GM19324 (cell line): ENCODE data around the gene MPLKIP.
A peak's percentile ranks its signal among the peaks of the same experiment; 100 is the strongest.
"Not testable (repeated sequence)": the region's sequence is repeated elsewhere in the genome, so short reads cannot be mapped to it uniquely, and the experiment has no call there.

Experiments
- ATAC-seq: cut with Tn5 transposase; IDR thresholded peaks from one replicate; pipeline ENCODE4 v1.9.1; 2021; ENCODE audit warnings: mild to moderate bottlenecking, moderate library complexity; ENCODE audit not compliant: unreplicated experiment, low FRiP score

MPLKIP gene

DNA sequence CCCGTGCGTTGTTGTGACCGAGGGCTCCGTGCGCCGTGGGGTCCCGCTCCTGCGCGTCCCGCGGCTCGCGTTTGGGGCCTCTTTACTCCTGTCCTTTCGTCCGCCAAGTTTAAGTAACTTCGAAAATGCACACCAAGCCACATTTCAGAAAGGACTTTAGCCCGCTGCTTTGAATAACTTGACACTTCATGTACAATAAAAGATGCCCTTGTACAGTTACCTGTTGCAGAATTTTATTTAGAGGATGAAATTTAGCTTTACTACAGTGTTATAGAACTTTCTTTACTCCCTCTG lies 842 bp upstream of the MPLKIP start:
- no peak for ATAC-seq

DNA sequence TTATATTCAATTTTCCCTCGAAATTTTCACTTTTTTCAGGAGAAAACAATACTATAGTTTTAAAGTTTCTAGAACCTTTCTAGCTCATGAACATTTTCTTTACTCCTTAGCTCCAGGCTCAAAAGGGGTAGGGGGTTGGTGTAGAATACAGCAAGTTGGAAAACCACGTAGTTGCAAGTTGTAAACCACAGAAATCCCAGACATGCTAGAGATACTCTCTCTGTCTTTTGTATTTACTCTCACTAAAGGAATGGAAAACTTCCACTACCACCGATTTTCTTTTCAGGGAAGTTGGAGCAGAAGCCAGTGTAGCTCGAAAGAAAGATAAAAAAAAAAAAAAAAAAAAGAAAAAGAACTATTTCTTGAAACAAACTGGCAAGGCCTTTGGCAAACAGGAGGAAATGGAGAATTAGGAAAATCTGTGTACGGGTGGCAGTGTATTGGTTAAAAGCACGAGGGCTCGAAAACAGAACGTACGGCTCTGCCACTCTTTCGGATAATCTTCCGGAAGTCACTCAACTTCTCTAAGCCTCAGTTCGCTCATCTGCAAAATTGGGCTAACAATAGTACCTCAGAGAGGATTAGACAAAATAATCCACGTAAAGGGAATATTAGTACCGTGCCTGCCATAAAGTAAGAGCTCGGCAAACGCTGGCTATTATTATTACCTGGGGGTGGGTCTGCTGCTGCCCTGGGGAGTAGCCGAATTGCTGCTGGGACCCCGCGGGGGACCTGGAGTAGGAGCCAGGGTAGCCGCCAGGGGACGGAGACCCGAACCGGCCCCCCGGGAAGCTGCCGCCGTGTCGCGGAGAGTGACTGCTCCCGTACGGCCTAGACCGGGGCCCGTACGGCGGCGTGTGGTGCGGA lies 628 bp downstream of the MPLKIP start:
- peak; percentile 3 for ATAC-seq

DNA sequence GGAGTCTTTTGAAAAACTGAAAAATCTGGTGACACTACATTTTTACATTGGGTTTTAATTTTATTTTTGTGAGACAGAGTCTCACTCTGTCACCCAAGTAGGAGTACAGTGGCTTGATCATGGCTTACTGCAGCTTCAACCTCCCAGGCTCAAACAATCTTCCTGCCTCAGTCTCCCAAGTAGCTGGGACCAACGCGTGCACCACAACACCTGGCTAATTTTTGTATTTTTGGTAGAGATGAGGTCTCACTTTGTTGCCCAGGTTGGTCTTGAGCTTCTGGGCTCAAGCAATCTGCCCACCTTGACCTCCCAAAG lies 11.5 kb downstream of the MPLKIP start:
- ATAC-seq: no peak

DNA sequence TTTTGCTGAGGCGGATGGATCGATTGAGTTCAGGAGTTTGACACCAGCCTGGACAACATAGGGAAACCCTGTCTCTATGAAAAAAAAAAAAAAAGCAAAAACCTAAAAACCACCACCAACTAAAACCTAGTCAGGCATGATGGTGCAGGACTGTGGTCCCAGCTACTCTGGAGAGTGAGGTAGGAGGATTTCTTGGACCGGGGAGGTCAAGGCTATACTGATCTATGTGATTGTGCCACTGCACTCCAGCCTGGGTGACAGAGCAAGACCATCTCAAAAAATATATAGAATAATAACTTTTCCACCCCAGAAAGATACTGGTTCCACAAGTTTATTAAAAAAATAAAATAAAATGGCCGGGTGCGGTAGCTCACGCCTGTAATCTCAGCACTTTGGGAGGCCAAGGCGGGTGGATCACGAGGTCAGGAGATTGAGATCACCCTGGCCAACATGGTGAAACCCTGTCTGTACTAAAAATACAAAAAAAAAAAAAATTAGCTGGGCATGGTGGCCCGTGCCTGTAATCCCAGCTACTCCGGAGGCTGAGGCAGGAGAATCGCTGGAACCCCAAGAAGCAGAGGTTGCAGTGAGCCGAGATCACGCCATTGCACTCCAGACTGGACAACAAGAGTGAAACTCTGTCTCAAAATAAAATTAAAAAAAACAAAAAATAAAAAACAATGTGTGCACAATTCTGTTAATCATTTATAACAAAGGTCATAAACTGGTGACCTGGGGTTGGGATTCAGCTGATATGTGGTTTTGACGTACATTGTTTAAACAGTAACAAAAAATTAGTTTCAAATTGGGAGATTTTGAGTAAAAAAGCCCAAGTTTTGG lies 12.1 kb downstream of the MPLKIP start:
- not testable (repeated sequence) for ATAC-seq

DNA sequence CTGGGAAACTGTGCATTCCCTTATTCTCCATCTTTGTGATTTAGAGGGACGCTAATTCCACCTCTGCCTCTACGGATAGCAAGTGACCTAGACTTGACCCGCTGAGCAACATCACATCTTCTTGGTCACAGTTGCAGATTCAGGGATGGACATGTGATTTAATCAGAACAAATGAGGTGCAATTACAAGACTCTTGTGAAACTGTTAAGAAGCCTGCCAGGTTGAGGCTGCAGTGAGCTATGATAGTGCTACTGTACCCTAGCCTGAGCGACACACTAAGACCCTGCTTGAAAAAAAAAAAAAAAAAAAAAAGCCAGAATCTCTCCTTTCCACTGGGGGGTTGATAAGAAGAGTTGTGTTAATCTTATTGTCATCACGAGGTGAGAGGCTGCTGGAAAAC lies 14.4 kb downstream of the MPLKIP start:
- ATAC-seq: no peak

DNA sequence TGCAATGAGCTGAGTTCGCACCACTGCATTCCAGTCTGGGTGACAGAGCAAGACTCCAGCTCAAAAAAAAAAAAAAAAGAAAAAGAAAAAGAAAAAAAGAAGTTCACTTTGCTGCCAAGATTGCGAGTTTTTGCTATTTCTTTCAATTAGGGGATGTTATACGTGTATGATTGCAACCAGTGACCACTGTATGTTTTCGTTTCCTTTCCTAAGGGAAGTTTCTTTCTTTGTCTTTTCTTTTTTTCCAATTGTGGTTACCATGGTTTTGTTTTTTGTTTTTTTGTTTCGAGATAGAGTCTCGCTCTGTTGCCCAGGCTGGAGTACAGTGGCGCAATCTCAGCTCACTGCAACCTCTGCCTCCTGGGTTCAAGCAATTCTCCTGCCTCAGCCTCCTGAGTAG lies 16.2 kb downstream of the MPLKIP start:
- ATAC-seq: not testable (repeated sequence)

DNA sequence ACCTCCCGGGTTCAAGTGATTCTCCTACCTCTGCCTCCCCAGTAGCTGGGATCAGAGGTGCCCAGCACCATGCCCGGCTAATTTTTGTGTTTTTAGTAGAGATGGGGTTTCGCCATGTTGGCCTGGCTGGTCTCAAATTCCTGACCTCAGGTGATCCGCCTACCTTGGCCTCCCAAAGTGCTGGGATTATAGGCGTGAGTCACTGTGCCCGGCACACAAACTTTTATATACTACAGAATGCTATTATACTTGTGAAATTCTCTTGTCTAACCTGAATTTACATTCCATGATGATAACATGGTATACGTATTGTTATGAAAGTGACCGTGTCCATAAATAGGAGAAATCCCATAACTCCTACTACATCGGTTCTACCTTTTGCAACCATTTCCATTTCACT lies 17.2 kb downstream of the MPLKIP start:
- not testable (repeated sequence) for ATAC-seq

DNA sequence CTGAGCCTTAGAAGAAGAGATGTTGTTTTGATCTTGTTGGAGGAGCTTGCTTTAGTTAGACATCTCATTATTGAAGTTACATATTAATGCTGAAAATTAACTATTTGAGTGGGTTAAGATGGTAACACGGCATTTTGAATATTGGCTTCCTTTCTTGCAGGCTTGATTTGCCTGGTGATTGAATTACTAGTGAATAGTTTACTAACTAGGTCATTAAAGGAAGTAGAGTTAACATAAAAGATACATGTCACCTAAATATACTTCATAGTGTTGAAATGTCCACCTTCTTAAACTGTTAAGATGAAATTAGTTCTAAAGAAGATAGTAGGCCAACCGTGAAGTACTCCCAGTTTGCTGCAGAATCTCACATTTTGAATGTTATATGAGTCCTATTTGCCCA lies 18.5 kb downstream of the MPLKIP start:
- ATAC-seq: no peak

DNA sequence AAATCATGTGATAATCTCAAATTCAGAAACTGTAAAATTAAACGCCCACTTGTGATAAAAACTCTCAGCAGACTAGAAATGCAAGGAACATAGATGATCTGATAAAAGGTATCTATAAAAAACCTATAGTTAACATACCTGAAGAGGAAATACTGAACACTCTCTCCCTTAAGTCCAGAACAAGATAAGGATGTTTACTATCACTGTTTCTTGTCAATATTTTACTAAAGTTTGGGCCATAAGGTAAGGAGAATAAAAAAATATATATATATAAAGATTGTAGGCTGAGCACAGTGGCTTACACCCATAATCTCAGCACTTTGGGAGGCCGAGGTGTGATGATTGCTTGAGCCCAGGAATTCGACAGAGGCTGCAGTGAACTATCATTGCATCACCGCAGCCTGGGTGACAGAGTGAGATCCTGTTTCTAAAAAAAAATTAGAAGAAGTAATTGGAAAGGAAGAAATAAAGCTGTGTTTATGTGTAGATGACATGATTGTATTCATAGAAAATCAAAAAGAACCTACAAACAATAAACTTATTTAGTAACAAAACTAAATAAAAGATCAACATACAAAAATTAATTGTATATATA lies 28.4 kb downstream of the MPLKIP start:
- no peak for ATAC-seq

DNA sequence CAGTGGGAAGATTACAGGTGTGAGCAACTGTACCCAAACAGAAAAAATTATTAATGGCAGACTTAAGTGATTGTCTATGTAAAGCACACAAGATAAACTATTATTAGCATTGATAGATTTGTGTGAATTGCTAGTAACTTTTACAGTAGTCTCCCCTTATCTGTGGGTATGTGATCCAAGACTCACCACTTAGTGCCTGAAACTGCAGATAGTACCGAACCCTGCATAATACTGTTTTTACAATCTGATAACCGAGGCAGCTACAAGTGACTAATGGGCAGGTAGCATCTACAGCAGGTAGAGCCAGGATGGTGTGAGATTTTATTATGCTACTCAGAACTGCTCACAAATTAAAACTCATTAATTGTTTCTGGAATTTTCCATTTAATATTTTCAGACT lies 31.5 kb downstream of the MPLKIP start:
- no peak for ATAC-seq

DNA sequence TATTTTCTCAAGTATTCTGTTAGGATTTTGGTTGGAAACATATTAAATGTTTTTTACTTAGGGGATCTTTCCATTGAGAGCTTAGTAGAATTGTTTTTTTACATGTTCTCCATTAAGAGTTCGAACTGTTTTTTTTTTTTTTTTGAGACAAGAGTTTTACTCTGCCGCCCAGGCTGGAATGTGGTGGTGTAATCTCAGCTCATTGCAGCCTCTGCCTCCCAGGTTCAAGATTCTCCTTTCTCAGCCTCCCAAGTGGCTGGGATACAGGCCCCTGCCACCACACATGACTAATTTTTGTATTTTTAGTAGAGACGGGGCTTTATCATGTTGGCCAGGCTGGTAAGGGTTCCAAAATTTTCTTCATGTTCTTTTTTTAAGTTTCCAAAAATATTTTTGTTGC lies 33.2 kb downstream of the MPLKIP start:
- no peak for ATAC-seq

DNA sequence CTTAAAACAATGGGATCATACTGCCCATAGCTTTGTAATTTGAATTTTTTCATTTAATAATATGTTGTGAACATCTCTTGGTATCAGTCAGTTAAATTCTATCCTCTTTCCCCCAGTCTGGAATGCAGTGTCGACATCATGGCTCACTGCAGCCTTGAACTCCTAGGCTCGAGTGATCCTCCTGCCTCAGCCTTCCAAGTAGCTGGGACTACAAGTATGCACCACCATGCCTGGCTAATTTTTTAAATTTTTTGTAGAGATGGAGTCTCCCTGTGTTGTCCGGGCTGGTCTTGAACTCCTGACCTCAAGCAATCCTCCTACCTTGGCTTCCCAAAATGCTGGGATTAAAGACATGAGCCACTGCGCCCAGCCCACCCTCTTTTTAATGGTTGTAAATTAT lies 34.6 kb downstream of the MPLKIP start:
- ATAC-seq: no peak

DNA sequence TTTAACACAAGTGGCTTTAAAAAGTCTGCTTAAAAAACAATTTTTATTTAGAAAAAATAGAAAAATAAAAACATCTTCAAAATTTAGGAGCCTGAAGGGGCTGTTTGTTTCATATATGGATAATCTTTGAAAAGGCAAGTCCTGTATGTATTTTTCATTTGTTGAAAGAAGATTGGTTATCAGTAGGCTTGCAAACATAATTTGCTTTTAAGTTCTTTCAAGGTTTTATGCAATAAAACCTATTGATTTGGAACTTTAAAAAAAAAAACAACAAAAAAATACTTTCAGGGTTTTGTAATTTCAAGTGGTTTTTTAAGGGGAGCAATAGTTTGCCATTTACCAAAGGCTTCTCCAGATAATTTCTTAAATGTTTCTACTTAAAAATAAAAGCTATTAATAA lies 35.6 kb downstream of the MPLKIP start:
- ATAC-seq: no peak

DNA sequence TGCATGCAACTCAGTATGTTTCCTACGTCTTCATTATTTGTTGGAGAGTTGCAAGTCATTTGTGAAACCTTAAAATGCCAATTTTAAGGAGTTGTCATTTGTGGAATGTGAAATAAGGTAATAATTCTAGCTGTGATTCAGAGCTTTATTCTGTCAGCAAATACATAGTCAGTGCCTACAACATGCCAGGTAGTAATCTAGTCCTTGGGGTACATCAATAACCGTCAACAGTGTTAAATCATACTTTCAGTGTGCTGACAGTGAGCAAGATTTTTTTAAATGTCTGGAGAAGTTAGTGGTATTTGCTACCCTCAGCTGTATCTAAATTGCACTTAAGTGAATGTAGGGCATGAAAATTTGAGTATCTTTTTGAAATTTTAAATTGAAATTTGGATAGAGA lies 36.7 kb downstream of the MPLKIP start:
- ATAC-seq: no peak

DNA sequence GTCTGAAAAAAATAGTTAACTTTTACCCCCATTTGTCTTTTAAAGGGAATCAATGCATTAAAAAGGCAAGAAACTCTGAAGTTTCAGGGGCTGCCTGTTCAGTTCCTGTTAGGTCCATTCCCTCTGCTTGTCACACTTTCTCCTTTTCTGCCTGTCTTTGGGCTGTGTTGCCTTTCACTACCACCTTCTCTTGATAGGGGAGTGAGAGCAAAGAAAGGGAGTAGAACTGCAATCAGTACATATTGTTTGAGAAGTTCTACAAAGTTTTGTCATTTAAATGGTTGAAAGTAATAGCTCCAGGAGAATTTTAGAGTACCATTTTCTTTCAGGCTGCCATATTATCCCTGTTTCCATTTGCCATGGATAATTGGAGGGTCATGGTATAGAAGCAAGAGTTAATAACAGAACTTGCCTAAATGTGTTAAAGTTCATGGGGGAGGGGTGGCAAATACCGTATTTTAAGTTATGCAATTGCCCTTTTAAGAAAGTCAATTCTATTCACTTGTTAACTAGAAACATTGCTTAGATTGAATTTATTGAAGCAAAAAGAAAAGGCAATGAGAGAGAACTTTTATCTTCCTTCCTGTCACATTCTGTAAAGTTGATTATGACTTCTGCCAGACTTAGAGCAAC lies 38.6 kb downstream of the MPLKIP start:
- no peak for ATAC-seq

DNA sequence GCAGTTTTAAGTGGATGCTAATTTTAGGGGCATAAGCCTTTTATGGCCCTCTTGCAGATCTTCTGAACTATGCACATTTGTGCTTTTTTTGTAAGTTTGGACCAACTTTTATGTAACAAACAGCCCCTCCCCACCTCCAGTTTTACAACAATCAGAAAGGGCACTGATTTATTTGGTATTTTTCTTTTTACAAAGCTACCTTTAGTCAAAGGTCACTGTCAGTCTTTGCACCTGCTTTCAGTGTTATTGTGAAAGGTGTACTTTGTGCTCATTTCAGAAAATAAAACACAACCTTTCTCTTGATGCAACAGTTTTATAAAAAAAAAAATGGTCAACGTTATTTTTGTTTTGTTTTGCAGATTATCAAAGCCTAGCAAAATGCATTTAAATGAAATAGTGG lies 39.2 kb downstream of the MPLKIP start:
- no peak for ATAC-seq

DNA sequence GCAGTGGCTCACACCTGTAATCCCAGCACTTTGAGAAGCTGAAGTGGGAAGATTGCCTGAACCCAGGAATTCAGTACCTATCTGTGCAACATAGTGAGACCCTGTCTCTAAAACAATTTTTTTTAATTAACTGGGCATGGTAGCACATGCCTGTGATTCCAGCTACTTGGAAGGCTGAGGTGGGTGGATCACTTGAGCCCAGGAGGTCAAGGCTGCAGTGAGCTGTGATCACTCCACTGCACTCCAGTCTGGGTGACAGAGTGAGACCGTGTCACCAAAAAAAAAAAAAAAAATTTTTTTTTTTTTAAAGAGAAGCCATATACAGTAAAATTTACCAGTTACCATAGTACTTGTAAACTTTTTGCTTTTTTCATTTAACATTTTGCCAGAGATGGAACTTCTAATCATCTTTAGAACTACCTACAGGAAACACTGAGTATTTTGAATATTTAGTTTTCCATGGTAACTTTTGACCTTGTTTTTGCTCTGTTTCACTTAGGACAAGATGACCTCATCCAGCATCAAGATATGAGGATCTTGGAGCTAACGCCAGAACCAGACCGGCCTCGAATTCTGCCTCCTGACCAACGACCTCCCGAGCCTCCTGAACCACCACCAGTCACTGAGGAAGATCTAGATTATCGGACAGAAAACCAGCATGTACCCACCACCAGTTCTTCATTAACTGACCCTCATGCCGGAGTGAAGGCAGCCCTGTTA lies 40.6 kb downstream of the MPLKIP start:
- ATAC-seq: no peak

DNA sequence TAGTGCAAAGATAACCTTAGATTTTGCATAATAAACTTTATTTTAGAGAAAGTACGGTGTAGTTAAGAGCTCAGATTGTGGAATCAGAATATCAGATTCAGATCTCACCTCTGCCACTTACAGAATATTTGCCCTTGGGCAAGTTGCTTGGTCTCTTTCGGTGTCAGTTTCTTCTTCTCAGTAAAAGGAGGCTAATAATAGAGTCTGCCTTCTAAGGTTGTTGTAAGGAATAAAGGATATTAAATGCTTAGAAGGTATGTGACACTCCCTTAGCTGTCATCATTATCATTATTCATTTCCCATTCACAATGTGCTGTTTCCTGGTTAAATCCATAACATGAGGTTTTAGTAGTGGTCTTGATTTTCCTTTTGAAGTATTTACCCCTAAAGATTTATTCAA lies 42.2 kb downstream of the MPLKIP start:
- ATAC-seq: no peak

DNA sequence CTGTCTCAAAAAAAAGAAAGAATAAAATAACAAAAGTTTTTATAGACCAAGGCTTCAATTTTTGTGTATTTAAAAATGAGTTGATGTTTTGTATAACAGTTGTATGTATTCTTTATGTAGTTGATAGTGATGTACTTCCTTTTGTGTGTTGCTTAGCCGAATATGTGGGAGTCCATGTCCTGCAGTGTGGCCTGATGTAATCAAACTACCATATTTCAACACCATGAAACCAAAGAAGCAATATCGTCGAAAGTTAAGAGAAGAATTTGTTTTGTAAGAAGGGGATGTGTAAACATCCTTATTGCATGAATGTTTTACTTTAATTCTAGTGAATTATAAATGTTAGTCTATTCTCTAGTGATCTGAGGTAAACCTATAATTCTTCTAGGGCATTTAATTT lies 56.6 kb downstream of the MPLKIP start:
- ATAC-seq: no peak
